K562 (cell line): ENCODE measurements around the gene GEMIN5. TPM values are rescaled to one million over a fixed set of nuclear protein-coding genes. Genes with fewer than 3 reads are reported as not detected.

ENCODE experiments used
- BRCA1 ChIP-seq, 2 experiments: fragments of 450-650 bp in 1 of 2; sonication (generic) in 1 of 2; formaldehyde crosslinking in 1 of 2; IDR thresholded peaks; 2 replicates each; pipeline versions ENCODE4 v1.5.0 to v1.6.1; 2017 to 2020; ENCODE audit warnings: mild to moderate bottlenecking in 1 of 2, missing genetic modification reagents in 1 of 2
- CBX1 ChIP-seq: sonication (generic); IDR thresholded peaks from 2 replicates; pipeline ENCODE4 v1.6.1; 2016; ENCODE audit warnings: antibody characterized with exemption, low read depth, mild to moderate bottlenecking
- HLTF ChIP-seq: fragments of 450-650 bp; IDR thresholded peaks from 2 replicates; pipeline ENCODE4 v1.6.1; 2016
- HMGN3 ChIP-seq: IDR thresholded peaks from 2 replicates; pipeline ENCODE4 v1.6.1; 2011; ENCODE audit warnings: borderline replicate concordance, low read depth, mild to moderate bottlenecking, mixed read lengths, low read length; ENCODE audit not compliant: insufficient read length; ENCODE audit errors: extremely low read depth
- HNRNPK ChIP-seq: fragments of 200-400 bp; formaldehyde crosslinking; IDR thresholded peaks from one replicate; pipeline ENCODE4 v1.6.1; 2018; ENCODE audit warnings: mild to moderate bottlenecking, low read depth, low read length; ENCODE audit not compliant: poor library complexity, severe bottlenecking
- ILK ChIP-seq: fragments of 450-650 bp; IDR thresholded peaks from 2 replicates; pipeline ENCODE4 v1.6.1; 2016; ENCODE audit warnings: missing genetic modification characterization, low read depth, mild to moderate bottlenecking, missing compliant biosample characterization, moderate library complexity, borderline replicate concordance
- MTA2 ChIP-seq: fragments of 450-650 bp; IDR thresholded peaks from 2 replicates; pipeline ENCODE4 v1.6.1; 2016; ENCODE audit warnings: low read depth
- NUFIP1 ChIP-seq: fragments of 450-650 bp; IDR thresholded peaks from 2 replicates; pipeline ENCODE4 v1.6.1; 2018; ENCODE audit not compliant: partially characterized antibody
- RBBP5 ChIP-seq: fragments of 200-600 bp; sonication (generic); IDR thresholded peaks from 2 replicates; pipeline ENCODE4 v1.6.1; 2012; ENCODE audit warnings: borderline replicate concordance, mild to moderate bottlenecking, low read length, control low read depth, inconsistent platforms; ENCODE audit not compliant: insufficient read depth, poor library complexity, severe bottlenecking
- WHSC1 ChIP-seq: IDR thresholded peaks from one replicate; pipeline ENCODE4 v1.6.1; 2012; ENCODE audit warnings: low read length, control low read depth, inconsistent platforms
- YY1 ChIP-seq, 3 experiments: IDR thresholded peaks; 2 replicates each; pipeline ENCODE4 v1.6.1; 2011; ENCODE audit warnings: low read length in 2 of 3, mild to moderate bottlenecking in 2 of 3, moderate library complexity in 2 of 3, borderline replicate concordance in 1 of 3, control low read depth in 1 of 3, low read depth in 1 of 3; ENCODE audit not compliant: insufficient read depth in 3 of 3, insufficient replicate concordance in 2 of 3, control insufficient read depth in 1 of 3, insufficient read length in 1 of 3; ENCODE audit errors: extremely low read depth in 1 of 3
- ZBTB7A ChIP-seq: IDR thresholded peaks from 2 replicates; pipeline ENCODE4 v1.6.1; 2011; ENCODE audit warnings: low read depth, mild to moderate bottlenecking, low read length, moderate library complexity, borderline replicate concordance; ENCODE audit not compliant: control insufficient read depth
- ZNF23 ChIP-seq: fragments of 250-450 bp; sonication (Bioruptor Pico); IDR thresholded peaks from 2 replicates; pipeline ENCODE4 v1.4.0; 2020; ENCODE audit warnings: mild to moderate bottlenecking
- polyA plus RNA-seq, 8 experiments: library from polyadenylated mRNA; depleted of rRNA in 4 of 8; stranded (reverse) in 5 of 8; unstranded in 3 of 8; fragments of >200 nt; fragmentation: Nextera tagmentation in 2 of 8; fragmentation: Illumina TruSeq in 1 of 8; extraction: Ambion mirVana in 2 of 8; extraction: Trizol in 1 of 8; gene quantifications; 2 replicates each; pipeline versions ENCODE4 v1.2.1 to v1.2.3, GENCODE V29; 2011 to 2014; ENCODE audit warnings: inconsistent platforms in 1 of 8, missing spikeins in 1 of 8
- total RNA-seq, 7 experiments: library from RNA; depleted of rRNA in 6 of 7; stranded (reverse); fragments of >200 nt in 6 of 7; fragmentation: Illumina TruSeq in 2 of 7; extraction: Trizol in 2 of 7; gene quantifications; 2 replicates each; pipeline versions ENCODE4 v1.2.1 to v1.2.3, GENCODE V29; 2011 to 2021; ENCODE audit warnings: low replicate concordance in 1 of 7
- TF ChIP-seq, protein P1 (sequence below): fragments of 450-650 bp; formaldehyde crosslinking; conservative IDR thresholded peaks from 2 replicates; pipeline ENCODE4 v1.4.0; 2022; ENCODE audit warnings: mild to moderate bottlenecking, missing genetic modification characterization
- TF ChIP-seq, protein P2 (sequence below): fragments of 150-350 bp; conservative IDR thresholded peaks from 2 replicates; pipeline ENCODE4 v1.6.1; 2014; ENCODE audit warnings: low read length
- TF ChIP-seq, protein P3 (sequence below): fragments of 250-450 bp; sonication (Bioruptor Pico); IDR thresholded peaks from 2 replicates; pipeline ENCODE4 v1.4.0; 2020

Gene GEMIN5
- total and polyA plus RNA-seq, 9 of the 15 experiments (the other 6 are each of a cell fraction or from before 2014, with no cell fraction given), result 10.3 to 48.2 (median 34.7) TPM

DNA sequence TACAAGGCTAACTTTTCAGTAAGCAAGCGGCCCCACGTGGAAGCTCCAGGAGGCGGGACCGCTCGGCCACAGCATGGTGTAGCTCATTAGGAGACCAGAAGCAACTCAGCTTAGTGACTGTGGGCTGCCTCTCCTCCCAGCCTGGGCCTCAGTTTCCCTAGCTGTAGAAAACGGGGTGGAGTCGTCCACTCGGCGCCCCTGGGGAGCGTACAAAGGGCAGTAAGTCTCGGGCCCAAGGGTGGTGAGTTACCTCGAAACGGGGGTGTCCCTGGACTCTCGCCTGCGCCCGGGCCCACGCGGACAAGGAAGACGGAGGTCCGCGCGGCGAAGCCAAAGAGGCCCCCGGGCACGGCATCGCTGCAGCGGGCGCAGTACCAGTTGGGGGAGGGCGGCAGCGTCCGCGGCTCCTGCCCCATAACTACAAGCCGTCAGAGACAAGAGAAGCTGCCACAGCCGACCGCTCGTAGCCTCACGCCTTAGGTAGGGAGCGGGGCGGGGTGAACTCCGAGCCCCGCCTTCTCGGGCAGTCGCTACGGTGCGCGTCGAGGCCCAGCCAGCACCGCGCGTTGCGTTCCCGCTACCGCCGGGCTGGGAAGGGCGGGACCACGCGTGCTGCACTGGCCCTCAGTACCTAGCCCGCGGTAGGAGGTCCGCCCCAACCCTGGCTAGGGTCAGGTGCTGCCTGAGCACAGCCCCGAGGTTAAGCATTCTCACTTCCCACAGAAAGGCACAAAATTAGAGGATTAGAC lies at the start of gene GEMIN5 (continued):
- TF ChIP-seq YY1 (IDR thresholded peaks at IDR 0.05; ENCODE audit: borderline replicate concordance in 1 of 3, control insufficient read depth in 1 of 3, extremely low read depth in 1 of 3, insufficient read depth in 3 of 3, insufficient read length in 1 of 3, insufficient replicate concordance in 2 of 3, low read depth in 1 of 3, low read length in 2 of 3), result peak in 2 of 3 experiments; percentile 49 to 50
- peak; percentile 59; the same call in 1 of the 2 replicates for TF ChIP-seq ZBTB7A
- TF ChIP-seq HNRNPK, result no peak
- no peak for TF ChIP-seq MTA2
- no peak for TF ChIP-seq BRCA1 (IDR thresholded peaks at IDR 0.05)
- TF ChIP-seq BRCA1 (CRISPR knock-in tag; IDR thresholded peaks at IDR 0.05), result no peak
- TF ChIP-seq, protein P1, sequence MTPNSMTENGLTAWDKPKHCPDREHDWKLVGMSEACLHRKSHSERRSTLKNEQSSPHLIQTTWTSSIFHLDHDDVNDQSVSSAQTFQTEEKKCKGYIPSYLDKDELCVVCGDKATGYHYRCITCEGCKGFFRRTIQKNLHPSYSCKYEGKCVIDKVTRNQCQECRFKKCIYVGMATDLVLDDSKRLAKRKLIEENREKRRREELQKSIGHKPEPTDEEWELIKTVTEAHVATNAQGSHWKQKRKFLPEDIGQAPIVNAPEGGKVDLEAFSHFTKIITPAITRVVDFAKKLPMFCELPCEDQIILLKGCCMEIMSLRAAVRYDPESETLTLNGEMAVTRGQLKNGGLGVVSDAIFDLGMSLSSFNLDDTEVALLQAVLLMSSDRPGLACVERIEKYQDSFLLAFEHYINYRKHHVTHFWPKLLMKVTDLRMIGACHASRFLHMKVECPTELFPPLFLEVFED, result no peak
- TF ChIP-seq NUFIP1, result peak; percentile 38
- TF ChIP-seq RBBP5, result peak; percentile 85
- TF ChIP-seq WHSC1, result no peak
- TF ChIP-seq ZNF23 (CRISPR knock-in tag), result no peak
- no peak for TF ChIP-seq ILK (tag)
- TF ChIP-seq, protein P2, sequence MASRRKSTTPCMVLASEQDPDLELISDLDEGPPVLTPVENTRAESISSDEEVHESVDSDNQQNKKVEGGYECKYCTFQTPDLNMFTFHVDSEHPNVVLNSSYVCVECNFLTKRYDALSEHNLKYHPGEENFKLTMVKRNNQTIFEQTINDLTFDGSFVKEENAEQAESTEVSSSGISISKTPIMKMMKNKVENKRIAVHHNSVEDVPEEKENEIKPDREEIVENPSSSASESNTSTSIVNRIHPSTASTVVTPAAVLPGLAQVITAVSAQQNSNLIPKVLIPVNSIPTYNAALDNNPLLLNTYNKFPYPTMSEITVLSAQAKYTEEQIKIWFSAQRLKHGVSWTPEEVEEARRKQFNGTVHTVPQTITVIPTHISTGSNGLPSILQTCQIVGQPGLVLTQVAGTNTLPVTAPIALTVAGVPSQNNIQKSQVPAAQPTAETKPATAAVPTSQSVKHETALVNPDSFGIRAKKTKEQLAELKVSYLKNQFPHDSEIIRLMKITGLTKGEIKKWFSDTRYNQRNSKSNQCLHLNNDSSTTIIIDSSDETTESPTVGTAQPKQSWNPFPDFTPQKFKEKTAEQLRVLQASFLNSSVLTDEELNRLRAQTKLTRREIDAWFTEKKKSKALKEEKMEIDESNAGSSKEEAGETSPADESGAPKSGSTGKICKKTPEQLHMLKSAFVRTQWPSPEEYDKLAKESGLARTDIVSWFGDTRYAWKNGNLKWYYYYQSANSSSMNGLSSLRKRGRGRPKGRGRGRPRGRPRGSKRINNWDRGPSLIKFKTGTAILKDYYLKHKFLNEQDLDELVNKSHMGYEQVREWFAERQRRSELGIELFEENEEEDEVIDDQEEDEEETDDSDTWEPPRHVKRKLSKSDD, result no peak
- TF ChIP-seq CBX1, result no peak
- peak; percentile 65 for TF ChIP-seq HMGN3
- TF ChIP-seq, protein P3, sequence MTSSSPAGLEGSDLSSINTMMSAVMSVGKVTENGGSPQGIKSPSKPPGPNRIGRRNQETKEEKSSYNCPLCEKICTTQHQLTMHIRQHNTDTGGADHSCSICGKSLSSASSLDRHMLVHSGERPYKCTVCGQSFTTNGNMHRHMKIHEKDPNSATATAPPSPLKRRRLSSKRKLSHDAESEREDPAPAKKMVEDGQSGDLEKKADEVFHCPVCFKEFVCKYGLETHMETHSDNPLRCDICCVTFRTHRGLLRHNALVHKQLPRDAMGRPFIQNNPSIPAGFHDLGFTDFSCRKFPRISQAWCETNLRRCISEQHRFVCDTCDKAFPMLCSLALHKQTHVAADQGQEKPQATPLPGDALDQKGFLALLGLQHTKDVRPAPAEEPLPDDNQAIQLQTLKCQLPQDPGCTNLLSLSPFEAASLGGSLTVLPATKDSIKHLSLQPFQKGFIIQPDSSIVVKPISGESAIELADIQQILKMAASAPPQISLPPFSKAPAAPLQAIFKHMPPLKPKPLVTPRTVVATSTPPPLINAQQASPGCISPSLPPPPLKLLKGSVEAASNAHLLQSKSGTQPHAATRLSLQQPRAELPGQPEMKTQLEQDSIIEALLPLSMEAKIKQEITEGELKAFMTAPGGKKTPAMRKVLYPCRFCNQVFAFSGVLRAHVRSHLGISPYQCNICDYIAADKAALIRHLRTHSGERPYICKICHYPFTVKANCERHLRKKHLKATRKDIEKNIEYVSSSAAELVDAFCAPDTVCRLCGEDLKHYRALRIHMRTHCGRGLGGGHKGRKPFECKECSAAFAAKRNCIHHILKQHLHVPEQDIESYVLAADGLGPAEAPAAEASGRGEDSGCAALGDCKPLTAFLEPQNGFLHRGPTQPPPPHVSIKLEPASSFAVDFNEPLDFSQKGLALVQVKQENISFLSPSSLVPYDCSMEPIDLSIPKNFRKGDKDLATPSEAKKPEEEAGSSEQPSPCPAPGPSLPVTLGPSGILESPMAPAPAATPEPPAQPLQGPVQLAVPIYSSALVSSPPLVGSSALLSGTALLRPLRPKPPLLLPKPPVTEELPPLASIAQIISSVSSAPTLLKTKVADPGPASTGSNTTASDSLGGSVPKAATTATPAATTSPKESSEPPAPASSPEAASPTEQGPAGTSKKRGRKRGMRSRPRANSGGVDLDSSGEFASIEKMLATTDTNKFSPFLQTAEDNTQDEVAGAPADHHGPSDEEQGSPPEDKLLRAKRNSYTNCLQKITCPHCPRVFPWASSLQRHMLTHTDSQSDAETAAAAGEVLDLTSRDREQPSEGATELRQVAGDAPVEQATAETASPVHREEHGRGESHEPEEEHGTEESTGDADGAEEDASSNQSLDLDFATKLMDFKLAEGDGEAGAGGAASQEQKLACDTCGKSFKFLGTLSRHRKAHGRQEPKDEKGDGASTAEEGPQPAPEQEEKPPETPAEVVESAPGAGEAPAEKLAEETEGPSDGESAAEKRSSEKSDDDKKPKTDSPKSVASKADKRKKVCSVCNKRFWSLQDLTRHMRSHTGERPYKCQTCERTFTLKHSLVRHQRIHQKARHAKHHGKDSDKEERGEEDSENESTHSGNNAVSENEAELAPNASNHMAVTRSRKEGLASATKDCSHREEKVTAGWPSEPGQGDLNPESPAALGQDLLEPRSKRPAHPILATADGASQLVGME, result no peak
- no peak for TF ChIP-seq HLTF
